Neural cell (in vitro differentiated cells): ENCODE measurements around the gene CKB. TPM values are rescaled to one million over a fixed set of nuclear protein-coding genes. Genes with fewer than 3 reads are reported as not detected.

Experiments
- H2AFZ ChIP-seq: fragments of 200-600, 300-800 bp; sonication (generic), shearing (Covaris generic); 2 replicates; pipeline ENCODE4 v1.6.0; 2014; ENCODE audit warnings: low read depth, mild to moderate bottlenecking, antibody characterized with exemption, low read length, moderate library complexity
- H3F3A ChIP-seq: fragments of 200-600 bp; shearing (Covaris generic); 2 replicates; pipeline ENCODE4 v1.6.1; 2016; ENCODE audit warnings: mild to moderate bottlenecking, moderate library complexity, mixed read lengths, antibody characterized with exemption, low read length; ENCODE audit not compliant: insufficient read depth, poor library complexity, severe bottlenecking
- H3K27ac ChIP-seq: fragments of 200-600, 300-800 bp; sonication (generic), shearing (Covaris generic); 2 replicates; pipeline ENCODE4 v1.5.1; 2014; ENCODE audit warnings: mild to moderate bottlenecking, low read length, moderate library complexity
- H3K27me3 ChIP-seq: fragments of 300-800, 200-600 bp; sonication (generic), shearing (Covaris generic); 2 replicates; pipeline ENCODE4 v1.6.0; 2014; ENCODE audit warnings: mild to moderate bottlenecking, low read depth, low read length, moderate library complexity; ENCODE audit not compliant: insufficient read depth
- H3K36me3 ChIP-seq: fragments of 300-800, 200-600 bp; sonication (generic), shearing (Covaris generic); 2 replicates; pipeline ENCODE4 v1.5.1; 2014; ENCODE audit warnings: mild to moderate bottlenecking, antibody characterized with exemption, low read length, moderate library complexity; ENCODE audit not compliant: insufficient read depth
- H3K4me2 ChIP-seq: fragments of 300-800, 200-600 bp; sonication (generic), shearing (Covaris generic); 2 replicates; pipeline ENCODE4 v1.6.0; 2014; ENCODE audit warnings: mild to moderate bottlenecking, low read length
- H3K4me3 ChIP-seq: fragments of 300-800, 200-600 bp; sonication (generic), shearing (Covaris generic); 2 replicates; pipeline ENCODE4 v1.5.1; 2014; ENCODE audit warnings: mild to moderate bottlenecking, low read length, moderate library complexity
- H3K79me2 ChIP-seq: fragments of 200-600 bp; shearing (Covaris generic); replicated peaks from 2 replicates; pipeline ENCODE4 v1.6.0; 2014; ENCODE audit warnings: mild to moderate bottlenecking, low read length, moderate library complexity; ENCODE audit not compliant: insufficient read depth
- H3K9ac ChIP-seq: fragments of 300-800, 200-600 bp; sonication (generic), shearing (Covaris generic); 2 replicates; pipeline ENCODE4 v1.6.1; 2016; ENCODE audit warnings: mild to moderate bottlenecking, low read length, mixed read lengths
- H3K9me2 ChIP-seq: fragments of 200-600 bp; shearing (Covaris generic); 2 replicates; pipeline ENCODE4 v1.6.1; 2016; ENCODE audit warnings: mild to moderate bottlenecking, low read length, mixed read lengths; ENCODE audit not compliant: insufficient read depth
- H3K9me3 ChIP-seq: fragments of 200-600, 300-800 bp; sonication (generic), shearing (Covaris generic); 2 replicates; pipeline ENCODE4 v1.6.1; 2016; ENCODE audit warnings: mild to moderate bottlenecking, mixed run types, low read length, moderate library complexity, mixed read lengths
- H4K20me1 ChIP-seq: fragments of 200-600 bp; shearing (Covaris generic); 2 replicates; pipeline ENCODE4 v1.6.1; 2016; ENCODE audit warnings: mild to moderate bottlenecking, mixed run types; ENCODE audit not compliant: insufficient read depth
- CTCF ChIP-seq: fragments of 450-650 bp; IDR thresholded peaks from 2 replicates; pipeline ENCODE4 v1.5.1; 2014; ENCODE audit warnings: antibody characterized with exemption, mild to moderate bottlenecking, moderate library complexity; ENCODE audit not compliant: poor library complexity, severe bottlenecking
- EP300 ChIP-seq: fragments of 450-650 bp; conservative IDR thresholded peaks from 2 replicates; pipeline ENCODE4 v1.6.1; 2014; ENCODE audit warnings: antibody characterized with exemption, mild to moderate bottlenecking, moderate library complexity; ENCODE audit not compliant: poor library complexity, severe bottlenecking
- EZH2 ChIP-seq: fragments of 200-600, 300-800 bp; shearing (Covaris generic), sonication (generic); IDR thresholded peaks from 2 replicates; pipeline ENCODE4 v1.6.1; 2014; ENCODE audit warnings: antibody characterized with exemption, low read length, borderline replicate concordance, mild to moderate bottlenecking; ENCODE audit not compliant: insufficient read depth, poor library complexity, severe bottlenecking
- MXI1 ChIP-seq: fragments of 450-650 bp; conservative IDR thresholded peaks from 2 replicates; pipeline ENCODE4 v1.6.1; 2014; ENCODE audit warnings: antibody characterized with exemption, mild to moderate bottlenecking; ENCODE audit not compliant: poor library complexity, severe bottlenecking
- POLR2AphosphoS5 ChIP-seq: IDR thresholded peaks from 2 replicates; pipeline ENCODE4 v1.6.1; 2012
- RAD21 ChIP-seq: fragments of 450-650 bp; conservative IDR thresholded peaks from 2 replicates; pipeline ENCODE4 v1.6.1; 2014; ENCODE audit warnings: antibody characterized with exemption, mild to moderate bottlenecking, moderate library complexity
- REST ChIP-seq: IDR thresholded peaks from 2 replicates; pipeline ENCODE4 v1.6.1; 2012; ENCODE audit warnings: borderline replicate concordance
- SMC3 ChIP-seq: fragments of 450-650 bp; conservative IDR thresholded peaks from 2 replicates; pipeline ENCODE4 v1.6.1; 2014; ENCODE audit warnings: antibody characterized with exemption, mild to moderate bottlenecking, moderate library complexity; ENCODE audit not compliant: poor library complexity
- TAF1 ChIP-seq: IDR thresholded peaks from 2 replicates; pipeline ENCODE4 v1.6.1; 2012; ENCODE audit warnings: low read depth
- polyA plus RNA-seq: library from polyadenylated mRNA; depleted of rRNA; stranded (reverse); fragments of >200 nt; gene quantifications from 2 replicates; pipeline ENCODE4 v1.2.3, GENCODE V29; 2014

CKB gene
- polyA plus RNA-seq, 1 donor from 2014 or later: 918 TPM

- H2AFZ ChIP-seq: no peak overlapping the region
- H3K9ac ChIP-seq: no peak overlapping the region
- H3K4me2 ChIP-seq: no peak overlapping the region
- H4K20me1 ChIP-seq: no peaks in the 10 kb centered on the region
- TF ChIP-seq EP300 (no peak), CTCF (no peak), SMC3 (no peak), EZH2 (no peak), TAF1 (no peak), MXI1 (no peak), RAD21 (no peak), POLR2AphosphoS5 (no peak), REST (no peak)
- H3K27ac ChIP-seq: no peak overlapping the region
- no peaks in the 10 kb centered on the region for H3K36me3 ChIP-seq
- no peaks in the 10 kb centered on the region for H3K9me3 ChIP-seq
- no peaks in the 10 kb centered on the region for H3K9me2 ChIP-seq
- H3F3A ChIP-seq: no peaks in the 10 kb centered on the region
- H3K27me3 ChIP-seq: no peaks in the 10 kb centered on the region
- peaks cover 3% of the 10 kb centered on the region for H3K79me2 ChIP-seq
- H3K4me3 ChIP-seq: no peak overlapping the region
Measured at GRCh38 chr14:103552846-103553210, 30.2 kb upstream of the CKB start.

- Histone ChIP-seq H3K4me2 (no peak overlapping the region), H3K79me2 (no peaks in the 10 kb centered on the region), H2AFZ (no peak overlapping the region), H4K20me1 (no peaks in the 10 kb centered on the region), H3K36me3 (no peaks in the 10 kb centered on the region), H3K27ac (no peak overlapping the region), H3K27me3 (no peaks in the 10 kb centered on the region), H3K9me3 (no peaks in the 10 kb centered on the region), H3K4me3 (no peak overlapping the region), H3K9me2 (no peaks in the 10 kb centered on the region), H3K9ac (no peak overlapping the region), H3F3A (no peaks in the 10 kb centered on the region)
- TF ChIP-seq EP300 (no peak), TAF1 (no peak), CTCF (no peak)
Measured at GRCh38 chr14:103552011-103552845, 29.6 kb upstream of the CKB start.
